ENCODE measurements around the gene RTL10. TPM values are rescaled to one million over a fixed set of nuclear protein-coding genes. Genes with fewer than 3 reads are reported as not detected.
A peak's percentile ranks its signal among the peaks of the same experiment; 100 is the strongest.

The RTL10 gene
- total RNA-seq, 6 experiments from 2014 or later = 6.4 to 9.1 (median 6.6) TPM

DNA sequence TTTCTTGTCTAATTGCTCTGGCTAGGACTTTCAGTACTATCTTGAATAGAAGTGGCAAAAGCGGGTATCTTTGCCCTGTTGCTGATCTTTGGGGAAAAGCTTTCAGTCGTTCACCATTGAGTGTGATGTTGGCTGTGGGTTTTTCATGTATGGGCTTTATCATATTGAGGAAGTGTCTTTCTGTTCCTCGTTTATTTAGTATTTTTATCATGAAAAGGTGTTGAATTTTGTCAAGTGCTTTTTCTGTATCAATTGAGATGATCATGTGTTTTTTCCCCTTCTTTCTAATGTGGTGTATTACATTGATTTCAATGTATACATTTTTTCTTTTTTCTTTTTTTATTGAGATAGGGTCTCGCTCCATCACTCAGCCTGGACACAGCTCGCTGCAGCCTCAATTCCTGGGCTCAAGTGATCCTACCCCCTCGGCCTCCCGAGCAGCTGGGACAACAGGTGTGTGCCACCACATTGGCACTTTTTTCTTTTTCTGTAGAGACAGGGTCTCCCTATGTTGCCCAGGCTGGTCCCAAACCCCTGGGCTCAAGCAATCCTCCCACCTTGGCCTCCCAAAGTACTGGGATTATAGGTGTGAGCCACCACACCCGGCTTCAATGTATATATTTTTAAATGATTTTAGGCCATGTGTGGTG is 5.3 kb upstream of the RTL10 start:
- WGBS (ENCODE audit: insufficient coverage, low coverage, low lambda C conversion rate, missing lambda C conversion rate) = 73% methylated on average over 6 of the region's 8 CpGs
- H3K27me3 ChIP-seq = no peaks in the 10 kb centered on the region
- peaks cover 0 to 8% (median 3%) of the 10 kb centered on the region in 4 donors for H3K4me1 ChIP-seq
- no peaks in the 10 kb centered on the region for H3K36me3 ChIP-seq
- no peak overlapping the region for H3K27ac ChIP-seq
- H3K4me3 ChIP-seq = no peak overlapping the region
- no peaks in the 10 kb centered on the region for H3K9me3 ChIP-seq
- no peak for DNase-seq
- intact Hi-C loops (cut with DNase I) = no loop called here
- no peak for ATAC-seq
- TF ChIP-seq, protein P1, sequence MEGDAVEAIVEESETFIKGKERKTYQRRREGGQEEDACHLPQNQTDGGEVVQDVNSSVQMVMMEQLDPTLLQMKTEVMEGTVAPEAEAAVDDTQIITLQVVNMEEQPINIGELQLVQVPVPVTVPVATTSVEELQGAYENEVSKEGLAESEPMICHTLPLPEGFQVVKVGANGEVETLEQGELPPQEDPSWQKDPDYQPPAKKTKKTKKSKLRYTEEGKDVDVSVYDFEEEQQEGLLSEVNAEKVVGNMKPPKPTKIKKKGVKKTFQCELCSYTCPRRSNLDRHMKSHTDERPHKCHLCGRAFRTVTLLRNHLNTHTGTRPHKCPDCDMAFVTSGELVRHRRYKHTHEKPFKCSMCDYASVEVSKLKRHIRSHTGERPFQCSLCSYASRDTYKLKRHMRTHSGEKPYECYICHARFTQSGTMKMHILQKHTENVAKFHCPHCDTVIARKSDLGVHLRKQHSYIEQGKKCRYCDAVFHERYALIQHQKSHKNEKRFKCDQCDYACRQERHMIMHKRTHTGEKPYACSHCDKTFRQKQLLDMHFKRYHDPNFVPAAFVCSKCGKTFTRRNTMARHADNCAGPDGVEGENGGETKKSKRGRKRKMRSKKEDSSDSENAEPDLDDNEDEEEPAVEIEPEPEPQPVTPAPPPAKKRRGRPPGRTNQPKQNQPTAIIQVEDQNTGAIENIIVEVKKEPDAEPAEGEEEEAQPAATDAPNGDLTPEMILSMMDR (IDR thresholded peaks at IDR 0.05) = no peak
- TF ChIP-seq POLR2A (IDR thresholded peaks at IDR 0.05) = no peak

DNA sequence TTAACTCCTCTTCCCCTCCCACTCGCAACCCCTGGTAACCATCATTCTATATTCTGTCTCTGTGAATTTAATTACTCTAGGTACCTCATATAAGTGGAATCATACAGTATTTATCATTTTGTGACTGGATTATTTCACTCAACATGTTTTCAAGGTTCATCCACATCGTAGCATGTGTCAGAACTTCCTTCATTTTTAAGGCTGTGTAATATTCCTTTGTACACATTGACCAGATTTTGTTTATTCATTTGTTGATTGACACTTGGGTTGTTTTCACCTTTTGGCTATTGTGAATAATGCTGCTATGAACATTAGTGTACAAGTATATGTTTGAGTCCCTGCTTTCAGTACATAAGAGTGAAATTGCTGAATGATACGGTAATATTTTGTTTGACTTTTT is 2.7 kb upstream of the RTL10 start:
- no peak overlapping the region for H3K4me3 ChIP-seq
- H3K4me1 ChIP-seq = peaks cover 0 to 17% (median 6%) of the 10 kb centered on the region in 4 donors
- H3K27me3 ChIP-seq = no peaks in the 10 kb centered on the region
- 97% methylated on average over 3 of the region's 3 CpGs for whole genome bisulfite sequencing (ENCODE audit: insufficient coverage, low coverage, low lambda C conversion rate, missing lambda C conversion rate)
- H3K36me3 ChIP-seq = no peaks in the 10 kb centered on the region
- H3K9me3 ChIP-seq = no peaks in the 10 kb centered on the region
- H3K27ac ChIP-seq = no peak overlapping the region
- intact Hi-C loops (cut with DNase I) = no loop called here
- no peak for ATAC-seq
- TF ChIP-seq POLR2A (IDR thresholded peaks at IDR 0.05) = no peak
- TF ChIP-seq, protein P1 (IDR thresholded peaks at IDR 0.05) = no peak
- DNase-seq = no peak

- TF ChIP-seq, protein P1 (IDR thresholded peaks at IDR 0.05) = no peak
- no peak for TF ChIP-seq POLR2A (IDR thresholded peaks at IDR 0.05)
- H3K9me3 ChIP-seq = no peaks in the 10 kb centered on the region
- H3K4me1 ChIP-seq = peaks cover 0 to 17% (median 6%) of the 10 kb centered on the region in 4 donors
- peak; percentile 62 to 74 (median 72) for DNase-seq
- H3K36me3 ChIP-seq = peaks cover 0 to 10% (median 3%) of the 10 kb centered on the region in 4 donors
- peak overlapping the region; percentile 86 to 94 (median 93) for H3K27ac ChIP-seq
- H3K4me3 ChIP-seq = peak overlapping the region; percentile 55 to 98 (median 93)
- no peaks in the 10 kb centered on the region for H3K27me3 ChIP-seq
- ATAC-seq = peak; percentile 28 to 46 (median 40)
- 8% methylated on average over 6 of the region's 24 CpGs for WGBS (ENCODE audit: insufficient coverage, low coverage, low lambda C conversion rate, missing lambda C conversion rate)
- intact Hi-C loops (cut with DNase I) = no loop called here
These were observed 1.1 kb upstream of the RTL10 start for GRCh38 chr22:19855504-19856409.

DNA sequence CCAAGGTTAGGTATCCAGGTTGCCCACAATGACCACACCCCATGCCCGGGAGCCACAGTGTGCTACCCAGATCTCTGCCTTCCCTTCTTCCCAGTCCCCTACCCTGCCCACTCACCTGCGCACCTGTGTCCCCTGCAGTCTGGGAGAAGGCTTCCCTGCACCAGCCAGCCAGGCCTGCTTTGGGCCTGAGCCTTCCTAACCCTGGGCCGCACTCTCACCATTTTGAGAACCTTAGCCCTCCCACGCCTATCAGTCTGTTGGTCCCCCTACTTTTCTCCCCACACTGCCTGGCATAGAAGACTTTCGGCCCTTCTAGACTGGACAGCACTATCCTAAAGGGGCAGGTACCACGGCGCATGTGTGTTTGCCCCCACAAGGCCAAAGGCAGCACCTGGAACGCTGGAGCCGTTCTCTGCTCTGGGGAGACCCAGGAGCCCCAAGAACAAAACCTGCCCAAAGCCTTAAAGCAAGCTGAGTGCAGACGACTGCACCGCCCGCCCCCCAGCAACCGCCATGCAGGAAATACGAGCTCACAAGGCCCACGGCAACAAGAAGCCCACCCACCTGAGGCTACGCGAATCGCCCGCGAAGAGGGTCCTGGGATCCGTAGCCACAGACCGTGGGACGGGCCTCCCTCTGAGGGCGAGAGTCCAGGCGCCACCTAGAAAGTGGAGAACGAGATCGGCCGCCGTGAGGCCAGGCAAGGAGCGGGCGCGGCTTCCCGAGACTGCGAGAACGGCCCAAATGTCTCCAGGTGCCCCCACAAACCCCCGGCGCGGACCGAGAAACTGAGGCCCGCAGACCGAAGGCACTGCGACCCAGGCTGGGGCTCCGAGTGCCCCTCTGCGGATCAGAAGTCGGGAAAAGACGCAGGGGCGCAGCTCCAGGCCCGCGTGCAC is 546 bp downstream of the RTL10 start:
- WGBS (ENCODE audit: insufficient coverage, low coverage, low lambda C conversion rate, missing lambda C conversion rate) = 3% methylated on average over 15 of the region's 49 CpGs
- no peaks in the 10 kb centered on the region for H3K27me3 ChIP-seq
- H3K27ac ChIP-seq = peak overlapping the region; percentile 77 to 94 (median 93)
- peaks cover 0 to 19% (median 6%) of the 10 kb centered on the region in 4 donors for H3K4me1 ChIP-seq
- TF ChIP-seq, protein P1 (IDR thresholded peaks at IDR 0.05) = no peak
- TF ChIP-seq POLR2A (IDR thresholded peaks at IDR 0.05) = no peak
- ATAC-seq (peak; percentile 0 to 19 (median 4)), DNase-seq (peak in 2 of 3 donors; percentile 26 to 47)
- peaks cover 0 to 10% (median 3%) of the 10 kb centered on the region in 4 donors for H3K36me3 ChIP-seq
- H3K4me3 ChIP-seq = peak overlapping the region; percentile 55 to 98 (median 93)
- H3K9me3 ChIP-seq = no peaks in the 10 kb centered on the region
- intact Hi-C loops (cut with DNase I) = no loop called here
